Lower lobe of right lung (tissue), 2 donors: Measurements from ENCODE around the gene DDB1. TPM values are rescaled to one million over a fixed set of nuclear protein-coding genes. Genes with fewer than 3 reads are reported as not detected.
A peak's percentile ranks its signal among the peaks of the same experiment; 100 is the strongest.

Source experiments
- ATAC-seq, 2 donors: fragments of 200-7000 bp; cut with Tn5 transposase; one replicate each; pipeline ENCODE4 v1.9.1; 2020 to 2022; ENCODE audit warnings: mild to moderate bottlenecking in 2 of 2, moderate library complexity in 2 of 2
- DNase-seq: peaks from one replicate; pipeline ENCODE4 v3.0.0-alpha.2; 2020
- H3K27ac ChIP-seq: fragments of 200-600 bp; one replicate; pipeline ENCODE4 v1.8.0; 2022
- H3K27me3 ChIP-seq: fragments of 200-600 bp; one replicate; pipeline ENCODE4 v1.8.0; 2022; ENCODE audit warnings: low read depth
- H3K36me3 ChIP-seq: fragments of 200-600 bp; one replicate; pipeline ENCODE4 v1.8.0; 2022; ENCODE audit warnings: mild to moderate bottlenecking
- H3K4me1 ChIP-seq: fragments of 200-600 bp; one replicate; pipeline ENCODE4 v1.8.0; 2022
- H3K4me3 ChIP-seq: fragments of 200-600 bp; one replicate; pipeline ENCODE4 v1.8.0; 2022; ENCODE audit warnings: mild to moderate bottlenecking
- H3K9me3 ChIP-seq: fragments of 200-600 bp; one replicate; pipeline ENCODE4 v1.8.0; 2022
- CTCF ChIP-seq: fragments of 200-600 bp; IDR thresholded peaks from one replicate; pipeline ENCODE4 v1.8.0; 2022; ENCODE audit warnings: antibody characterized with exemption, mild to moderate bottlenecking
- intact Hi-C: fragments of 100-400 bp; cut with DNase I; formaldehyde crosslinking; loops from one replicate; pipeline ENCODE4 v1.11.0; 2022
- total RNA-seq: library from RNA; stranded (reverse); fragmentation: NEBNext Ultra II Directional; extraction: Animal tissue kit (Norgen Biotek cat#: 25700); gene quantifications from one replicate; pipeline ENCODE4 v1.2.1, GENCODE V29; 2021
- donor health status: DM: no; HTN: yes; CAD: no; lungs with severe emphysema.

DDB1 gene
- total RNA-seq, 1 donor from 2014 or later, result 122 TPM

DNA sequence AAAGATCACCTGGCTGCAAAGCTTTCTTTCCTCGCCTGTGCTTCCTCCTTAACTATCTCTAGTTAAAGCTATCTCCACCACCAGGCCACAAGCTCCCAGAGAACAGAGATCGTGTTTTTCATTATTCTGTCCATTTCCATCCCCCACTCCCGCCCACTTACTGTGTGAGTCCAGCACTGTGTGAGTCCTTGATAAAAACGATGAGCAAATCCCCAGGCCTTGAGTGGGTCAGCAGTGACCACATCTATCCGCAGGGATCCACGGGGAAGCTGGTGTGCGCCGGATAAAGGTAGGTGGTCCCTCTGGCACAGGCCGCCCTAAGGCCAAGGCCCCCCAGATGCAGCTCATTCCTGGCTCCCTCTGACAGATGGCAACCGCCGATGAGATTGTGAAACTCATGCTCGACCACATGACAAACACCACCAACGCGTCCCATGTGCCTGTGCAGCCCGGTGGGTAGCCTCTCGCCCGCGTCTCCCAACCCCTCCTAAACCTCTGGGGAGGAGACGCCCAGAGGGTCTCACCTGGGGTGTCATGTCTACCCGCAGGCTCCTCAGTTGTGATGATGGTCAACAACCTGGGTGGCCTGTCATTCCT lies 9.4 kb upstream of the DDB1 start:
- Histone ChIP-seq H3K4me3 (no peak overlapping the region), H3K36me3 (peaks cover 31% of the 10 kb centered on the region), H3K9me3 (no peaks in the 10 kb centered on the region), H3K27ac (no peak overlapping the region), H3K4me1 (no peaks in the 10 kb centered on the region), H3K27me3 (no peaks in the 10 kb centered on the region)
- no peak for TF ChIP-seq CTCF
- ATAC-seq, result peak in 1 of 2 donors; percentile 15
- intact Hi-C loops, result no loop called here
- DNase-seq, result no peak

GRCh38 chr11:61341706-61342105 lies 8.8 kb upstream of the DDB1 start:
- no peak for DNase-seq
- ATAC-seq, result no peak
- H3K4me1 ChIP-seq, result peaks cover 1% of the 10 kb centered on the region
- no peak for TF ChIP-seq CTCF
- no peaks in the 10 kb centered on the region for H3K27me3 ChIP-seq
- intact Hi-C loops, result no loop called here
- peaks cover 27% of the 10 kb centered on the region for H3K36me3 ChIP-seq
- H3K4me3 ChIP-seq, result no peak overlapping the region
- no peak overlapping the region for H3K27ac ChIP-seq
- no peaks in the 10 kb centered on the region for H3K9me3 ChIP-seq

- intact Hi-C loops, result no loop called here
- no peak for ATAC-seq
- no peak for DNase-seq
- TF ChIP-seq CTCF, result no peak
- Histone ChIP-seq H3K4me3 (no peak overlapping the region), H3K4me1 (peaks cover 8% of the 10 kb centered on the region), H3K9me3 (no peaks in the 10 kb centered on the region), H3K36me3 (peaks cover 22% of the 10 kb centered on the region), H3K27ac (no peak overlapping the region), H3K27me3 (no peaks in the 10 kb centered on the region)
Measured at GRCh38 chr11:61340979-61341378, 8.1 kb upstream of the DDB1 start.

DNA sequence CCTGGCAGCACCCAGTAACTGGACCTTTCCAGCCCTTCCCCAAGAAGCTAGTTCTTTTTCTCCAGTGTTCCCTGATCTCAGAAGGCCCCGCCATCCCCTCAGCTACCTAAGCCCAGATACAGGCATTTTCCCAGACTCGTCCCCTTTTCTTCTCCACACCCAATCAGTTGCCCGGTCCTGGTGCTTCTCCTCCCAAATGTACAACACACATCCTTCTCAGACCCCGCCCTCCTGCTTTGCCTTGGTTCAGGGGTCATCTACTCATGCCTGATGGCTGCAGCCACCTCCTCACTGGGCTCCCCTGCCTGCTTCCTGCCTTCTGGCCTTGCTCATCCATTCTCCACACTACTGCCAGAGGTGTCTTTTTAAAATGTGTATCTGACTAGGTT lies 6.6 kb upstream of the DDB1 start:
- Histone ChIP-seq H3K4me3 (no peak overlapping the region), H3K27me3 (no peaks in the 10 kb centered on the region), H3K36me3 (peaks cover 9% of the 10 kb centered on the region), H3K9me3 (no peaks in the 10 kb centered on the region), H3K27ac (no peak overlapping the region), H3K4me1 (peaks cover 17% of the 10 kb centered on the region)
- TF ChIP-seq CTCF, result no peak
- ATAC-seq (no peak), DNase-seq (no peak)
- intact Hi-C loops, result loop anchor here (10.0 kb wide), 1 partner anchor 55 kb away; the partner anchor contains the start of gene TMEM216

DNA sequence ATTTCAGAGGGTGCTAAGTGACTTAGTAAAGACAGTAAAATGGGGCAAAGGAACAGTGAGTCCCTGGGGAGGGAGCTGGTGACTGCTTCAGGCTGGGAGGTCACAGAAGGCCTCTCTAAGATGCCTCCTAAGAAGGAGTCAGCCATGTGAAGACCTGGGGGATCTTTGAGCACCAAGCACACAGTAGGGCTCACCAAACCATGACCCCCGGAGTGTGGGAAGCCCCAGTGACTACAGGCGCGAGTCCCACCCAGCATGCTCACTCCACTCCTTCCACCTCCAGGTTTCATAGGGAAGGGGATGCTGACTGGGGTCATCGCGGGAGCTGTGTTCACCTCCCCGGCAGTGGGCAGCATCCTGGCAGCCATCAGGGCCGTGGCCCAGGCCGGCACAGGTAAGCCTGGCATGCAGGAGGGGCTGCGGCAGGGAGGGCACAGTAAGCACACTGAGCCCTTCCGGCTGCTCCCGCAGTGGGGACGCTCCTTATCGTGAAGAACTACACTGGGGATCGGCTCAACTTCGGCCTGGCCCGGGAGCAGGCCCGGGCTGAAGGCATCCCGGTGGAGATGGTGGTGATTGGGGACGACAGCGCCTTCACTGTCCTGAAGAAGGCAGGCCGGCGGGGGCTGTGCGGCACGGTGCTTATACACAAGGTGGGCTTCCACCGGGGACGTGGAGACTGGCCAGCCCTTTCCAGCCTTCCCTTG lies 6.0 kb upstream of the DDB1 start:
- no peak for DNase-seq
- Histone ChIP-seq H3K36me3 (peaks cover 9% of the 10 kb centered on the region), H3K9me3 (no peaks in the 10 kb centered on the region), H3K27me3 (no peaks in the 10 kb centered on the region), H3K4me1 (peaks cover 19% of the 10 kb centered on the region), H3K4me3 (no peak overlapping the region), H3K27ac (no peak overlapping the region)
- TF ChIP-seq CTCF, result no peak
- no peak for ATAC-seq
- intact Hi-C loops, result loop anchor here (10.0 kb wide), 1 partner anchor 56 kb away; the partner anchor contains the start of gene TMEM216
